ENCODE results near the gene EFCAB12.

EFCAB12 gene

DNA sequence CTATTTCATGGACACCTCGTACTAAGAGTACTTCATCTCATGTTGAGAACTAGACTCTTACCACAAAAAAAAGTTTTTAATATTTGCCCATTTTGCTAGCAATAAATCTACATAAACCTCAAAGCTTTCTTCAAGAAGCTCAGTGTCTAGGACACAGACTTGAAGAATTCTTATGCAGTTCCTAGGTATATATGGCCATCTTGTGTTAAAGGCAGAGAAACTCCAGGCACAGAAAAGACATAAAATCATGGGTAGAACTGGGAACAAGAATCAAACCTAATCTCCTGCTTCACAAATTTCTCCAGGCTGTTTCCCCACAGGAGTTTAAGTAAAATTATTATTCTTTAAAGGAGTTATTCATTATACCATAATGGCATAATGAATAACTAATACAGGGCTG is 6.9 kb upstream of the EFCAB12 start:
- TF ChIP-seq SIN3A (IDR thresholded peaks at IDR 0.05; ENCODE audit: borderline replicate concordance, insufficient read depth, low read length) (no peak), POLR2AphosphoS5 (IDR thresholded peaks at IDR 0.05; ENCODE audit: low read depth, low read length) (no peak), FOXP2 (optimal IDR thresholded peaks at IDR 0.05; ENCODE audit: borderline replicate concordance, extremely low read depth, extremely low read length, insufficient read depth) (no peak), TAF1 (IDR thresholded peaks at IDR 0.05; ENCODE audit: borderline replicate concordance, insufficient read depth, low read length) (no peak)
- TF ChIP-seq, protein P1, sequence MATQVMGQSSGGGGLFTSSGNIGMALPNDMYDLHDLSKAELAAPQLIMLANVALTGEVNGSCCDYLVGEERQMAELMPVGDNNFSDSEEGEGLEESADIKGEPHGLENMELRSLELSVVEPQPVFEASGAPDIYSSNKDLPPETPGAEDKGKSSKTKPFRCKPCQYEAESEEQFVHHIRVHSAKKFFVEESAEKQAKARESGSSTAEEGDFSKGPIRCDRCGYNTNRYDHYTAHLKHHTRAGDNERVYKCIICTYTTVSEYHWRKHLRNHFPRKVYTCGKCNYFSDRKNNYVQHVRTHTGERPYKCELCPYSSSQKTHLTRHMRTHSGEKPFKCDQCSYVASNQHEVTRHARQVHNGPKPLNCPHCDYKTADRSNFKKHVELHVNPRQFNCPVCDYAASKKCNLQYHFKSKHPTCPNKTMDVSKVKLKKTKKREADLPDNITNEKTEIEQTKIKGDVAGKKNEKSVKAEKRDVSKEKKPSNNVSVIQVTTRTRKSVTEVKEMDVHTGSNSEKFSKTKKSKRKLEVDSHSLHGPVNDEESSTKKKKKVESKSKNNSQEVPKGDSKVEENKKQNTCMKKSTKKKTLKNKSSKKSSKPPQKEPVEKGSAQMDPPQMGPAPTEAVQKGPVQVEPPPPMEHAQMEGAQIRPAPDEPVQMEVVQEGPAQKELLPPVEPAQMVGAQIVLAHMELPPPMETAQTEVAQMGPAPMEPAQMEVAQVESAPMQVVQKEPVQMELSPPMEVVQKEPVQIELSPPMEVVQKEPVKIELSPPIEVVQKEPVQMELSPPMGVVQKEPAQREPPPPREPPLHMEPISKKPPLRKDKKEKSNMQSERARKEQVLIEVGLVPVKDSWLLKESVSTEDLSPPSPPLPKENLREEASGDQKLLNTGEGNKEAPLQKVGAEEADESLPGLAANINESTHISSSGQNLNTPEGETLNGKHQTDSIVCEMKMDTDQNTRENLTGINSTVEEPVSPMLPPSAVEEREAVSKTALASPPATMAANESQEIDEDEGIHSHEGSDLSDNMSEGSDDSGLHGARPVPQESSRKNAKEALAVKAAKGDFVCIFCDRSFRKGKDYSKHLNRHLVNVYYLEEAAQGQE (IDR thresholded peaks at IDR 0.05; ENCODE audit: insufficient read depth in 1 of 2, low read depth in 2 of 2, low read length in 2 of 2): no peak

DNA sequence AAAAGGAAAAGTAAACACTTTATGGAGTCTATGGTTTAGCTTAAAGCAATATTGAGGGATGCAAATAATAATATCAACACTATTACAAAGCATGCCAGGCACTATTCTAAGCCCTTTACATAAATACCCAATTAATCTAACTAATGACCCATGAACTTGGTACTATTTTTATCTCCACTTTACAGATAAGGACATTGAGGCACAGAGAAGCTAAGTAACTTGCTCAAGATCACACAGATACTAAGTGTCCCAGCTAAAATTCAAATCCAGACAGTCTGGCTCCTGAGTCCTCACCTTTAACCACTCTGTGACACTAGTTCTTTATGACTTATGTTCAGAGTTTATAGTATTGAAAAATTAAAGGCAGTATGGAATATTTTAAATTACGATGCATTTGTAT is 5.7 kb upstream of the EFCAB12 start:
- TF ChIP-seq FOXP2 (optimal IDR thresholded peaks at IDR 0.05; ENCODE audit: borderline replicate concordance, extremely low read depth, extremely low read length, insufficient read depth): no peak
- TF ChIP-seq POLR2AphosphoS5 (IDR thresholded peaks at IDR 0.05; ENCODE audit: low read depth, low read length): no peak
- TF ChIP-seq SIN3A (IDR thresholded peaks at IDR 0.05; ENCODE audit: borderline replicate concordance, insufficient read depth, low read length): no peak
- TF ChIP-seq, protein P1 (IDR thresholded peaks at IDR 0.05; ENCODE audit: insufficient read depth in 1 of 2, low read depth in 2 of 2, low read length in 2 of 2): no peak
- TF ChIP-seq TAF1 (IDR thresholded peaks at IDR 0.05; ENCODE audit: borderline replicate concordance, insufficient read depth, low read length): no peak

DNA sequence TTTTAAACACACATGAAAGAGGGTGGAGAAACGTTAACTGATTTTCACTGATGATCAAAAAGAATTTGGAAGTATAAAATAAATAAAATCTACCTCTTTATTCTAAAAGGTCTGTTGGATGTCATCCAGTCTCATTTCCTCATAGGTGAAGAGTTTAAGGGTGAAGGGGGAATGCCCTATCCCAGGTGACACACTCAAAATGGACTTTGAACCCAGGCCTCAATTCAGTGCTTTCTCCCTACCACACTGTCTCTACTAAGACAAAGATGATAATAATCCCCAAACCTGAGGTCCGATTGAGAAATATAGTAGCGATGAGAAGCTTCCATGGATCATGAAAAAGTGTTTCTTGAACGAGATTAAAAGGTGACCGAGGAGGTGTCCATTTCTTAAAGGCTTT is 5.1 kb upstream of the EFCAB12 start:
- TF ChIP-seq SIN3A (IDR thresholded peaks at IDR 0.05; ENCODE audit: borderline replicate concordance, insufficient read depth, low read length) (no peak), POLR2AphosphoS5 (IDR thresholded peaks at IDR 0.05; ENCODE audit: low read depth, low read length) (no peak)
- TF ChIP-seq, protein P1 (IDR thresholded peaks at IDR 0.05; ENCODE audit: insufficient read depth in 1 of 2, low read depth in 2 of 2, low read length in 2 of 2): no peak

DNA sequence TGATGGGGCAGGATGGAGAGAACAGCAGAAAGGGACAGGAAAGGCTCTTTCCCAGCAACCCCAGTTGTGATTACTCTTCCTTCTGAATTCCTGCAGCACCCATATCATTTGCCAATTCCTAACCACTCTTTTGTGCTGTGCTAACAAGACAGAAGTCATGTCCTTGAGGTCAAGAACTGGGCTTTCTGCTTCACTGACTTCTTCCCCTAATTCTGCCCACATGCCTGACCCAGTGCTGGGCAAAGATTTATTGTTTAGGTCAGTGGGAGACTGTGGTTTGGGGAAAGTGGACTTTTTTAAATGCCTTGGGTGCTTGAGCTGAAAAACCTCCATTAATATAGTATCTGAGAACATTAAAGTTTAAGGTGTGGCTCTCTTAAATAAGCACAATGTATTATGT is 4.2 kb upstream of the EFCAB12 start:
- TF ChIP-seq FOXP2 (optimal IDR thresholded peaks at IDR 0.05; ENCODE audit: borderline replicate concordance, extremely low read depth, extremely low read length, insufficient read depth): no peak
- no peak for TF ChIP-seq SIN3A (IDR thresholded peaks at IDR 0.05; ENCODE audit: borderline replicate concordance, insufficient read depth, low read length)
- no peak for TF ChIP-seq POLR2AphosphoS5 (IDR thresholded peaks at IDR 0.05; ENCODE audit: low read depth, low read length)
- TF ChIP-seq, protein P1 (IDR thresholded peaks at IDR 0.05; ENCODE audit: insufficient read depth in 1 of 2, low read depth in 2 of 2, low read length in 2 of 2): no peak
- TF ChIP-seq TAF1 (IDR thresholded peaks at IDR 0.05; ENCODE audit: borderline replicate concordance, insufficient read depth, low read length): no peak

DNA sequence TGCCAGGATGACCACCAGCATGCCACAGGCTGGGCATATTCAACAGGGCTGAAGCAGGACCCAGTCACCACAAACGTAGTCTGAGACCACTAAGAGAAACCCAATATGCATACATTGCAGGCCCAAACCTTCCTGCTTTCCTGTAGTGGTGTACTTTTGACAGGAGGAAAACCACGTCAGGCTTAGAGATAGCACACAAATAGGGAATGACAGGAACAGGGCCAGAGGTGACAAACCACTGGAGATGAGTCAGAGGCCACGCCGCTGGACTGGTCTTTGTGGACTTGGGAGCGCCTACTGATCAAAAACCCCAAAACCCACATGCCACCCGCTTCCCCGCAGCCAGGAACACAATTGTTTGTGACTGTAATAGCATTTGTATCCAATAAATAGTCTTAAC is 3.6 kb upstream of the EFCAB12 start:
- no peak for TF ChIP-seq POLR2AphosphoS5 (IDR thresholded peaks at IDR 0.05; ENCODE audit: low read depth, low read length)
- no peak for TF ChIP-seq SIN3A (IDR thresholded peaks at IDR 0.05; ENCODE audit: borderline replicate concordance, insufficient read depth, low read length)
- TF ChIP-seq, protein P1 (IDR thresholded peaks at IDR 0.05; ENCODE audit: insufficient read depth in 1 of 2, low read depth in 2 of 2, low read length in 2 of 2): no peak
